GM21528 (cell line): ENCODE measurements around the gene USE1.
A peak's percentile ranks its signal among the peaks of the same experiment; 100 is the strongest.

Experiments used
- ATAC-seq: cut with Tn5 transposase; IDR thresholded peaks from one replicate; pipeline ENCODE4 v1.9.1; 2021; ENCODE audit warnings: mild to moderate bottlenecking, moderate library complexity; ENCODE audit not compliant: unreplicated experiment, low FRiP score

The USE1 gene

DNA sequence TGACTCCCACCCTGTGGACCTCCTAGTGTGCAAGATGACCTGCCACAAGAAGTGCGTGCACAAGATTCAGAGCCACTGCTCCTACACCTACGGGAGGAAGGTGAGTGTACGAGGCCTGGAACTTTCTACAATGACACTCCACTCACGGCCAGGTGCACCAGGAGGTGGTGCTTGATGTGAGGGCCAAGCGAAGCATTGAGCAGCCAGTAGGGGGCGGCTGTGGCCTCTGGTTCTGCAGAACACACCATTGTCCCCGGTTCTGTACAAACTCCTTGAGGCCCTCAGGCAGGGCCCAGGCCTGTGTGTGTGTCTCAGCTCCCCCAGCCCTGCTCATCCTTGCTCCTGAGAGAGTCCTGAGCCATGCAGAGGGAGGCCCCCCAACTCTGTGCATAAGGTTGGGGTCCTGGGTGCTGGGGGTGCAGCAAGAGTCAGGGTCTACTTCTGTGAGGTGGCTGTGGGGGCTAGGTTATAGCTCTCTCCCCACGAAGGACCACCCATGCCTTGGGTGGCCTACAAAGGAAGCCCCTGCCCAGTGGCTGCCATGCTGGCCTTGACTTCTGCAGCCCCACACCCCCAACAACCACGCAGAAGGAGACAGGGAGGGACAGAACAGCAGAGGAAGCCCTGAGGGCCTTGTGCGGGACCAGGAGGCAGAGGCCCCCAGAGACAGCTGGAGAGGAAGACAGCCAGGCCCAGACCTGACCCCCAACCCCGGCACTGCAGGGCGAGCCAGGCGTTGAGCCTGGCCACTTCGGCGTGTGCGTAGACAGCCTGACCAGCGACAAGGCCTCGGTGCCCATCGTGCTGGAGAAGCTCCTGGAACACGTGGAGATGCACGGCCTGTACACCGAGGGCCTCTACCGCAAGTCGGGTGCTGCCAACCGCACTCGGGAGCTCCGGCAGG lies 9.7 kb upstream of the USE1 start:
- no peak for ATAC-seq

DNA sequence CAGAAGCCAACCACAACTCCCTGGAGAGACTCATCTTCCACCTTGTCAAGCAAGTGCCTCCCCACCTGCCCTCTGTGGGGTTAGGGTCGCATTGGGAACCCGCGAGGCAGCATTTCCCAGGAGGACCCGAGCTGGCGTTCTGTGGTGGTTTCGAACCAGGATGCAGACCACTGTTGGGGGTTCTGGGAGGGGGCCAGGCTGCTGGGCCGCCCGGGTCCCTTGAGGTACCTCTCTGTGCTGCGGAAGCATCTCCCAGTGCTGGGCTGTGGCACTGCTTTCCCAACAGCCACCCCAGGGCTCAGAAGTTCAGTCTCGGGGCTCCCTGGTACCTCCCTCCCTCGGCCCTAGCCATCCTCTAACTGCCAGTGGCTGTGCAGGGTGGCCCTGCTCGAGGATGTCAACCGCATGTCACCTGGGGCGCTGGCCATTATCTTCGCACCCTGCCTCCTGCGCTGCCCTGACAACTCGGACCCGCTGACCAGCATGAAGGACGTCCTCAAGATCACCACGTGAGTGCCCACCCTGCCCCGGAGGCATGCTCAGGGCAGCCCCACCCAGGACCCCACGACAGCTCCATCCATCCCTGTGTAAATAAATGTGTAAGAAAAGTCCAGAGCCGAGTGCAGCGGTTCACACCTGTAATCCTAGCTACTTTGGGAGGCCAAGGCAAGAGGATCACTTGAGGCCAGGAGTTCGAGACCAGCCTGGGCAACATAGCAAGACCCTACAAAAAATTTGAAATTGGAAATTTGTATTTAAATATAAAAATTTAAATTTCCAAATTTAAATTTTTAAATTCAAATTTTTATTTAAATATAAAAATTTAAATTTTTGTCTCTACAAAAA lies 8.2 kb upstream of the USE1 start:
- no peak for ATAC-seq

DNA sequence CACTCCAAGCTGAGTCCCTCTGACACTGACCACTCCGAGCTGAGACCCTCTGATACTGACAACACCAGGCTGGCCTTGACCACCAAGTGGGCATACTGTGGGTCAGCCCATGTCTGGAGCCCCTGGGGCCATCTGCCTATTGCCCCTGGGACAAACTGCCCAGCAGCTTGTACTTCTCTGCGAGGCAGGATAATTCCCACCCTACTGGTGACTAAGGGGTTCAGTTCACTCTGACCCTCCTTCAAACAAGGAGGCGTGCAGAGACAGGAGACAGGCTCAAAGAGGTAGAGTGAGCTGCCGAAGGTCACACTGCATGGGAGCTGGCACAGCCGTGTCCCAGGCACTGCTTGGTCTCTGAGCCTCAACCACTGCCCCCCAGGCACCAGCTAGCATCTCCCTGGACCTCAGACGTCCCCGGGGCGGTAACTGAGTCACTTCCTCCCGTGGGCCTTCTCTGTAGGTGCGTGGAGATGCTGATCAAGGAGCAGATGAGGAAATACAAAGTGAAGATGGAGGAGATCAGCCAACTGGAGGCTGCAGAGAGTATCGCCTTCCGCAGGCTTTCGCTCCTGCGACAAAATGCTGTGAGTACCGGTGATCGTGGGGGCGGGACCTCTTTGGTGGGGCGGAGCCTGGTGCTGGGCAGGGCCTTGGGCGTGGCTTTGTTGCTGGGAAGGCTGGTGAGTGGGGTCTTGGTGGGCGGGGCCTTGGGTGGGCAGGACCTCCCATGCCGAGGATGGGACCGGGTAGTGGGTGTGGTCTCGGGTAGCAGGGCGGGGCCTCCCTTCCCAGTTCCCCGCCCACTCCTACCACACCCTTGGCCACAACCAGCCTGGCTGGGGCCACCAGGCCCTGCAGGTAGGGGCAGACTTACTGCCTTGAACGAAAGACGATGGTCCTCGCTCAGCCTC lies 5.8 kb upstream of the USE1 start:
- no peak for ATAC-seq

DNA sequence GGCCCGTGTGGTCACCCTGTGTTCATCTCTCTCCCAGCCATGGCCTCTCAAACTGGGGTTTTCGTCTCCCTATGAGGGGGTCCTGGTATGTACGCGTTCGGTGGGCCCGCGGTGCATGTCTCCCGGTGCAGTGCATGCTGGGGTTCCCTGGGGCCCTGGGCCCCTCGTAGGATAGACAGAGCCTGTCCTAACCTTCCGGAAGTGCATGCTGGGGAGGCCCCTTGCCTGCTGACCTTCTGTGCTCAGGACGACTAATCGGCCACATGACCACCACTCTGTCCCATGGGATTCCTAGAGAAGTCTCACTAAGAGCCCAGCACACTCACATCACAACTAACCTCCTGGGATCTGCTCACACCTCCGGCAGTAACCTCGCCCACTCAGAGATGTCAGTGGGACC lies 4.9 kb upstream of the USE1 start:
- ATAC-seq: no peak

DNA sequence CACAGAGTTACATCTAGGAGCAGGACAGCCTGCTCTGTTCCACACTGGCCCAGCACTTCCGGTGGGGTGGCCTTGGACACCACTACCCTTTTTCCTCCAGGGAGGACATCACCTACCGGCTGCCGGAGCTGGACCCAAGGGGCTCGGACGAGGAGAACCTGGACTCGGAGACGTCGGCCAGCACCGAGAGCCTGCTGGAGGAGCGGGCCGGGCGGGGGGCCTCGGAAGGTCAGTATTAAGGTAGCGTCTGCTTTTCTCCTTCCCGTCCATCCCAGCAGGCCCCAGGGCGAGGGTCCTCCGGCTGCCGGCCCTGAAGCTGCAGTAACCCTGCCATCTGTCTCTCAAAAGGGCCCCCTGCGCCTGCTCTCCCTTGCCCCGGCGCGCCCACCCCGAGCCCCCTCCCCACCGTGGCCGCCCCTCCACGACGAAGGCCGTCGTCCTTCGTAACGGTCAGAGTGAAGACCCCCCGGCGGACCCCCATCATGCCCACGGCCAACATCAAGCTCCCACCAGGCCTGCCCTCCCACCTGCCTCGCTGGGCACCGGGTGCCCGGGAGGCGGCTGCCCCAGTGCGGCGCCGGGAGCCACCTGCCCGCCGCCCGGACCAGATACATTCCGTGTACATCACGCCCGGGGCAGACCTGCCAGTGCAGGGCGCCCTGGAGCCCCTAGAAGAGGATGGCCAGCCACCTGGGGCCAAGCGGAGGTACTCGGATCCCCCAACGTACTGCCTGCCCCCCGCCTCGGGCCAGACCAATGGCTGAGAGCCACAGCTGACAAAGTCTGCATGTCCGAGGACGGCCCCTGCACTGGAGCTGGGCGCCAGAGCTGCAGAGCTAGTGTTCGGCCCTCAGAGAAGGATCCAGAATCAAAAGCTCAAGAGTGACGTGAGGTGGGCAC lies 3.4 kb upstream of the USE1 start:
- no peak for ATAC-seq

DNA sequence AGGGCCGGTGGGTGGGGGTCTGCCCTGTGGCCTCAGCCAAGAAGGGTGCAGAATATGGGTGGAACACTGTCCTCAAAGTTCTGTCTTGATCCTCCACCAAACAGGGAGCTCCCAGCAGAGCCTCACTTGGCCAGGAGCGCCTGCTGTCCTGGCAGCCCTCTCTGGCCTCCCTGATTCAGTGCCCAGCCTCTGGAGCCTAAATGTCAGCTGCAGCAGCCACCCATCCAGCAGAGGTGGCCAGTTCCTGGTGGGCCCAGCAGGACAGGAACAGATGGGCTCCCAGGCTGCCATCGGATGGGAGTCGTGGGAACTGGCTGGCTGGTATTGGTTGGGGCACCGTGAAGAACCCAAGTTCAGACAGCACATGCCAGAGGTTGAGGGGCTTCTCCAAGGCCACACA lies 1.8 kb upstream of the USE1 start:
- ATAC-seq: no peak

DNA sequence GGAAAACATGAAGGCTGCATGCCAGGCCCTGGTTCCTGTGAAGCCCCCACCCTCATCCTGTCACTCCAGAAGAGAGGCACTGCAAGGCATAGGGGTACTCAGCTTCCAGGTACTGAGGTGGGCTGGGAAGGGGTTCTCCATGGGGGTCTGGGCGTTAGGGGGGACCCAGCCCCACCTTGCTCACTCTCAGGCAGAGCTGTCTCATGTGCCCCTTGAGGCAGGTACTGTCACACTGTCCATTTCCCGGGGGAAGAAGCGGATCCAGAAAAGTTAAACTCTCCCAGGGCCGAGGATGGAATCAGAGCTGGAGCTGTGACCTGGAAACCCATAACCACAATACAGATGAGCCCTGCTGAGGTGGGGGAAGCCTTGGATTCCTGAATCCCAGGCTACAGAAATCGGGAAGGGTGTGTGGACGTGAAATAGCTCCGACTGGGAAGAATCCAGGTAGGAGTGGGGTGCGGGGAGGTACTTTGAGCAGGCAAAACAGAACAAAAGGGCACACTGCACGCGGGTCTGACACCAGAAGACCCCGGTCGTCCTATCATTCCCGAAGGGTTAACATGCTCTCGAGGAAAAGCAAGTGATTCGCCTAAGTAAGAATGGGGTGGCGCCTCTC lies 540 bp upstream of the USE1 start:
- ATAC-seq: no peak

DNA sequence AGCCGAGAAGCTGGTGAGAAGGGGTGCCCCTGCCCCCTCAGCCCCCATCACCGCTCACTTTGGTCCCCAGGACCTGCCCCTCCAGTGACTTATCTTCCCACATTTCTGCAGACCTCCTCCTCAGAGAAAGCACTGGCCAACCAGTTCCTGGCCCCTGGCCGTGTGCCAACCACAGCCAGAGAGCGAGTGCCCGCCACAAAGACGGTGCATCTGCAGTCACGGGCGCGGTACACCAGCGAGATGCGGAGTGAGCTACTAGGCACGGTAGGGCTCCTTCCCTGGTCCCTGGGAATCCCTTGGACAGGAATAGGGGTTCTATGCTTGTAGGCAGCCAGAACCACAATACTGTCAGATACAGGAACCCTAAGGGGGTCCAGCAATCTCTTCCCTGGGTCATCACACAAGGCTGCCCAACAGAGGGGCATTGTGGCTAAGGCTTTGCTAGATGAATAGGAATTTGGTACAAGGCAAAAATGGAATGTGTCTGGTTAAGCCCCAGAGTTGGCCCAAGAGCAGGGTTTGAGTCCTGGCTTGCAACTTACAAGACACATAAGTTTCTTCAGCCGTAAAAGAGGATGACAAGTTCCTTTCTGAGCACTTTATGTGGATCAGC lies 1.0 kb downstream of the USE1 start:
- no peak for ATAC-seq

DNA sequence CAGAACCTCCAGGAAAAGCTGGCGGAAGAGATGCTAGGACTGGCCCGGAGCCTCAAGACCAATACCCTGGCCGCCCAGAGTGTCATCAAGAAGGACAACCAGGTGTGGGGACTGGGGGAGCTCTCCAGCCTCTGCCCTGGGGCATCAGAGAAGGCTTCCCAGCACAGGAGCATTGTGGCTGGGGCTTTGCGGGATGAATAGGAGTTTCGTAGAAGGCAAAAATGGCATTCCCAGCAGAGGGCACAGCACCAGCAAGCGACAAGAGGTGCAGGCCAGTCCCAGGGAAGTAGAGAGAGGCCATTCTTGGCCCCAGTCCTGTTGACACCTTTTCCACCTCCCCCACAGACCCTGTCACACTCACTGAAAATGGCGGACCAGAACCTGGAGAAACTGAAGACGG lies 4.1 kb downstream of the USE1 start:
- ATAC-seq: no peak

DNA sequence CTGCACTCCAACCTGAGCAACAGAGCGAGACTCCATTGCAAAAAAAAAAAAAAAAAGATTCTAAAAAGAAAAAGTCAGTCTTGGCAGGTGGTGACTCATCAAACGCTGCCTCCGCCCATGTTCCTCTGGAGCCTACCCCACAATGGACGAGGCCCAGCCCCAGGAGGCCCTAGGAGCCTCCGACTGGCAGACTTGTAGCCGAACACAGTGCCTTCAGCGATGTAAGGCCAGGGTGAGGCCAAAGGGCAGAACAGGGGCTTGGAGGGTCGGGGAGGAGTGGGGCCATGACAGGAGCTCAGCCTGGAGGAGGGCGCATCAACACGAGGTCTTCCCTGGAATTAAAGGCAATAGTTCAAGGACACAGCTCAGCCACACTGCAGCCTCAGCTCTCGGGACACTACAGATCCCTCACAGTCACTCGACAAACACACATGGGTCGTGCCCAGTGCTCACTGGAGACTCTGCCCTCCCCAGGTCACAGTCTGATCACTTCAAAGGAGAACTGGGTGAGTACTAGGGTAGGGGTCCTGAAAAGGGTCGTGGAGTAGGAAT lies 5.1 kb downstream of the USE1 start:
- ATAC-seq: no peak

DNA sequence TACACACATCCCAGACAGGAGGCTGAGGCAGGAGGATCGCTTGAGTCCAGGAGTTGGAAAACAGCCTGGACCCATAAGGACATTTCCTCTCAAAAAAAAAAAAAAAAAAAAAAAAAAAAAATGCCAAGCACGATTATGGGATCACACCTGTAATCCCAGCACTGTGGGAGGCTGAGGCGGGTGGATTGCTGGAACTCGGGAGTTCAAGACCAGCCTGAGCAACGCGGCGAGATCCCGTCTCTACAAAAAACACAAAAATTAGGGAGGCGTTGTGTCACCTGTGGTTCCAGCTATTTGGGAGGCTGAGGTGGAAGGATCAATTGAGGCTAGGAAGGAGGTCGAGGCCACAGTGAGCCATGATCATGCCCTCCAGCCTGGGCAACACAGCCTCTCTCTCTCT lies 9.9 kb downstream of the USE1 start:
- no peak for ATAC-seq

DNA sequence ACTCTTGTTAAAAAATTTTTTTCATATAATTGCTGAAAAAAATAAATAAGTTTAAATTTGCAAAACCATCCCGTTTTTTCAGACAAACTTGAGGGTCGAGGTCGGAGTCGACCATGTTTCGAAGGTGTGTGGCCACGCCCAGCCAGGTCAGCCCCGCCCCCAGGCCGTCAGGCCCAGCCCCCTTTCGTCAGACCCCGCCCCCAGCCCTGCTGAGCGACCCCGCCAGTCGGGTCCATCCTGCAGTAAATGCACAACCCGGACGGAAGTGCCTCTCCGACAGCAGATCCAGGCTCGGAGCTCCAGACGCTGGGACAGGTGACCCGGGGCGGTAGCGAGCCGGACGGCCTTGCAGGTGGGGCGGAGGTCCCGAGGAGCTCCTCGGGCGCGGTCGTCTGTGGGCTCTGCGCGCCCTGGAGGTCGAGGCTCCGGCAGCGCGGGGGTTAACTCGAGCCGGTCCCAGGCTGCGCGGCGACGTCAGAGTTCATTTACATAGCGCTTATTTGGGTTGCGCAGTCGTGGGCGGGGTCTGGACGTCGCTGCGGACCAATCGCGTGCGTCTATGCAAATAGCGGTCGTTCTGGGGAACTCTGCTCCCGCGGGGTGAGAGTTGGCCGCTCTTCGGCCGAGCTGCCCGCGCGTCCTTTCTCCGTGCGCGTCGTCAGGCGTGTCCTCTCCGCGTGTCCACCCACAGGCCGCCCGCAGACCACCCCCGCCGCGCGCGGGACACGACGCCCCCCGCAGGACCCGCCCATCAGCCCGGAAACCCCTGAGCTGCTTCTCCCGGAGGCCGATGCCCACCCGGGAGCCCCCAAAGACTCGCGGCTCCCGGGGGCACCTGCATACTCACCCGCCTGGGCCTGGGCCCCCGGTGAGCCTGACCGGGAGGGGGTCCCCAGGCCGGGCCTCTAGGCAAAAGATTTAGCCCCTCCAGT lies 11.1 kb downstream of the USE1 start, which contains the start of gene OCEL1:
Gene OCEL1 (plus strand): TSS at position 225 of the 932 bp plus-strand sequence. CDS start 22 bp downstream, at position 247.
- peak; percentile 77 for ATAC-seq

DNA sequence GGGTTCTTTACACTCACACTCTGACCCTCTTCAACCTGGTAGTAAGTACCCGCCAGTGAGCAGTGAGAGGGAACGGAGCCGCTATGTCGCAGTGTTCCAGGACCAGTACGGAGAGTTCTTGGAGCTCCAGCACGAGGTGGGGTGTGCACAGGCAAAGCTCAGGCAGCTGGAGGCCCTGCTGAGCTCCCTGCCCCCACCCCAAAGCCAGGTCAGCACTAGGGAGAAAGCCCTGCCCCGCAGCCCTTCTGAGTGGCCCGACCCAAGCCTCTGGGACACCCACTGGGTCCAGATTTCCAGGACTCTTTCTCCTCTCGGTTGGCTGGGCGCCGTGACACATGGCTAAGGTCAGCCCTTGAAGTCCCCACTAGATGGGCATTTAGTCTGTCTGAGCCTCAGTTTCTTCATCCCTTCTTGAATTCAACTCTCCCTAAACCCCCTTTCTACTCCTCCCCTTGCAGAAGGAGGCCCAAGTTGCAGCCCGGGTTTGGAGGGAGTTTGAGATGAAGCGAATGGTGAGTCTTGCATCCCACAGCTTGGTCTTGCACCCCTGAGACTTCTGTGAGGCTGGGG lies 12.7 kb downstream of the USE1 start:
- ATAC-seq: no peak

DNA sequence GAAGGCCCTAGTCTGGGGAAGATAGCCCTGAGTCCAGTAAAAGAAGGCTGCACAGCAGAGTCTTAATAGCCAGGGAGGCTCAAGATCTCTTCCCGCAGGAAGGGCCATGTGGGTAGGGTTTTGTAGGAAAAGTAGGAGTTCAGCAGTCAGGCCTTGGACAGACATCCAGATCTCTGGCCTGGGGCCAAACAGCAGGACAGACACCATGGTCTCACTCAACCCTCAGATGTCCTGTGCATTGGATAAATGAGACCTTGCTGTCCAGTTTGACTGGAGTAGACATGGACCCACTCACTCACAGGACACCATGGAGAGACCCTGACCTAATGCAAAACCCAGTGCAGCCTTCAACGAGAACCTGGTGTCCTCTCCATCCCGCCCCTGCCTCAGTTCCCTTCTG lies 14.7 kb downstream of the USE1 start:
- no peak for ATAC-seq

DNA sequence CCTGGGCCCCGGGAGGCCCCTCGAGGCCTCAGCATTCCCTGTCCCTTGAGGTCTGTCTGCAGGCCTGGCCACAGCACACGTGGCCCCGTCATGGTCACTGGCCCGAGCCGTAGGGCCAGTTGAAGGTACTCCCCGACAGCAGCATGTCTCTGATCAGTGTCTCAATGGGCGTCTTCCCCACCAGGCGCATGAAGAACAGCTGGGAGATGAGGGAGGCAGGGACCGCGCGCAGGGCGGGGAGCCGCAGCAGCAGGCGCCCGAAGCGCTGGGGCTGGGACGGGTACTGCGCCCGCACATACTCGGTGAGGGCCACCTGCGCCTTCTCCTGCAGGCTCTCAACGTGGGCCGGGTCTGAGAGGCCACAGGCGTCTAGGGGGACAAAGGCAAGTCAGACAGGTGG lies 17.1 kb downstream of the USE1 start:
- no peak for ATAC-seq

DNA sequence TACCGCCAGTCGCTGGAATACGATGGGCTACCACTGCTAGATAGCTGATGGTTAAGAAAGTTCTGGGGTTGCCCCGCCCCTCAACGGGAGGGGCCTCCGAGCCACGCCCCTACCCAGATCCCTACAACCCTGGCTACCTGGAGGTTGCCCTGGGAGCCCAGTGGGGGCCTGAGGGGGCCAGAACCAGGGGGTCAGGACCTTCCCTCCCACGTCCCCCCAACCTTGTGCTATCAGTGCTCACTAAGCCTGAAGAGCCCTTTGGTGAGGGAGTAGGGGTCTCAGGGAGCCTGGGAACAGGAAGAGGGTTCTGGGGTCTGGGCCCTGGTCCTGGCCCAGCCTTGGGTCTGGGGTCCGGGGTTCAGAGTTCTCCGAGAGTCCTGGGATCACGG lies 19.7 kb downstream of the USE1 start:
- no peak for ATAC-seq
